Stimulated activated CD4-positive, alpha-beta T cell treated with anti-CD3 and anti-CD28 coated beads, Interleukin-4, amount 100 ng/mL, for 1 hour (primary cell): ENCODE data around the gene OVOL3.

Source experiments
- DNase-seq: peaks from one replicate; pipeline ENCODE4 v3.0.0-alpha.2; 2020

The OVOL3 gene

GRCh38 chr19:36136964-36137686, 26.2 kb downstream of the OVOL3 start:
- no peak for DNase-seq

DNA sequence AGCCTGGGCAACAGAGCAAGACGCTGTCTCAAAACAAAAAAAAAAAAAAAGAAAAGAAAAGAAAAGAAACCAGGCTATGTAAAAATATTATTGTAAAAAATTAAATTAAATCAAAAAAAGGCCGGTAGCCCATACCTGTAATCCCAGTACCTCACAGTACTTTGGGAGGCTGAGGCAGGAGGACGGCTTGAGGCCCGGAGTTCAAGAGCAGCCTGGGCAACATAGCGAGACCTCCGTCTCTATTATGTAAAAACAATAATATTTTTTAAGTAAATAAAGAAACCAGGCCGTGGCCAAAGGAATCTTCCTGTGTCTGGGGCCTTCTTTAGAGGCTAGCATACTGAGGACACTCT, 28.2 kb downstream of the OVOL3 start:
- no peak for DNase-seq

DNA sequence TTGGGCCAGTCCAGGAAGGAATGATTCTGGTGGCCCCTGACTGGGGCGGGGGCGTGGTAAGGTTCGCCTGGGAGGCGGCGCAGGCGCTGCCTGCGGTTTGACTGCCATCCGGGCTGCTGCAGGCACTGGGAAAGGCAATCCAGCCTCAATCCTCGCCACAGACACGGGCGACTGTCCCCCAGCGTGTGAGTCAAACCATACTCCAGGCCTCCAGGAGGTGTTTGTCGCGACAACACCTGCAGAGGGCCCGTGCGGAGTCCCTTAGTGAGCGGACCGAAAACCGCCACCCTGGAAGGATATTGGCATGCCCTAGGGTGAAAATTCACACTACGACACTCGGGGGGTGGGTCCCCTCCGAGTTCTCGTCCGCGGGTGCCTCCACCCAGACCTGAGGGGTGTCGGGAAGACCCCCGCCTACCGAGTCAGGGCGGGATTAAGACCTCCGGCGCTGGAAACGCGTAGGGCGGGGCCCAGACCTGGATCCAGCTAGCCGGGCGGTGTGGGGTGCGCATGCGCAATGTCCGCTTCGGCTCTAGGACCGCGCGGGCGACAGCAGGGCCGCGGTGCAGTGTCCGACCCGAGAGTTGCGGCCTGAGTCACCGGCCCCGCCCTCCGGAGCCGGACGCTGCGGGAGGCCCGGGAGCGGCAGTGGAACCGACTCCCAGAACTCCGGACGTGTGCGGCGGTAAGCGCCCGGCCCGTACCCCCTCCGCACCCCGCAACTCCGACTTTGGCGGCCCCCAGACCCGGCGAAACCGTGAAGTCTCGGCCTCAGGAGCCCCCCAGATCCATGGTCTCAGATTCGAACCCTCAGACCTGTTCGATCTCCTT, 28.7 kb downstream of the OVOL3 start, which contains the start of gene CAPNS1:
TSS of gene CAPNS1 (plus strand) at position 594 of the 831 bp plus-strand sequence. CDS start 946 bp downstream, outside the sequence.
- peak; percentile 90 for DNase-seq

DNA sequence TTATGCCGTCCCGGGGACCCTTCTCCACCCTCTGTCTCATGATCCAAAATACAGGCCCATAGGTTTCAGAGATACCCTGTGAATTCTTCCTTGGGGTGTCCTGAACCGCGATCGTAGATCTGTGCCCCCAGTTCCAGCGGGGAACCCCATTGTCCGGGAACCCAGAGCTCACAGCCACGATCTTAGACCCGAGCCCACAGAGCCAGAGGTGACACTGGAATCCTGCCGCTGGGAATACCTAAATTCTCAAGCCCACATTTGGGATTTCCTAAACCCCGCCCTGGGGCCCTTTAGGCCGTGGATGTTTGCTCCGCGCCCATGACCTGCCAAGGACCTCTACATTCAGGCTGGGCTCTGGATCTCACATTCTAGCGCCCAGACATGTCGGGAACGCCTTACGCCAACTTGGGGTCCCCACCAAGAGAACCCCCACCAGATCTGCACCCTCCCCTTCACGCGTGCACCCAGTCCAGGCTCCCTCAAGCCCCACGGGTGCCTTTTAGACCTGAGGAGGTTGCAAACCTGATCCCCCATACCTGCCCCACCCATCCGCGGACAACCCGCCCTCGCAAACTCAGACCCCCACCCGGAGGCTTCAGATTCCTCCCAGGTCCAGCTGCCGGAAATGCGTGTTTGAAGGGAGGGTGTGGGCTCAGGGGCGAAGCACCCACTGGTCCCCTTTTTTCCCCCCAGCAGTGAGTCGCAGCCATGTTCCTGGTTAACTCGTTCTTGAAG, 29.5 kb downstream of the OVOL3 start:
- DNase-seq, result peak; percentile 48

GRCh38 chr19:36141039-36141927, 30.3 kb downstream of the OVOL3 start:
- peak; percentile 88 for DNase-seq

DNA sequence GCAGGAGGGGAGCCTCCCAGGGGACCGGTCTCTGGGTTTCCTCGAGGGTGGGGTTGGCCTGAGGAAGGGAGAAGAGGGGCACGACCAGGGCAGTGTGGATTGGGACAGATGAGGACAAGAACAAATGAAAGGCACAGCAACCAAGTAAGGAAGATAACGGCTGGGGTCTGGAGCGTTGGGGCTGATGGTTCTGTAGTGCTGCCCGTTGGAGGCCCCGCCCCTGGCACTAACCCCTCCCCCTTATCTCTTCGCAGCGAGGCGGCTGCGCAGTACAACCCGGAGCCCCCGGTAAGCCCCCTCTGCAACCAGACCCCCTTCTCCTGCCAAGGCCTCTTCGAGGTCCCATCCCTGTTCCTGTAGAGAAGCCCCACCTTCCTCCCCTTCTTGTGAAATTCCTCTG, 31.1 kb downstream of the OVOL3 start:
- DNase-seq, result no peak

DNA sequence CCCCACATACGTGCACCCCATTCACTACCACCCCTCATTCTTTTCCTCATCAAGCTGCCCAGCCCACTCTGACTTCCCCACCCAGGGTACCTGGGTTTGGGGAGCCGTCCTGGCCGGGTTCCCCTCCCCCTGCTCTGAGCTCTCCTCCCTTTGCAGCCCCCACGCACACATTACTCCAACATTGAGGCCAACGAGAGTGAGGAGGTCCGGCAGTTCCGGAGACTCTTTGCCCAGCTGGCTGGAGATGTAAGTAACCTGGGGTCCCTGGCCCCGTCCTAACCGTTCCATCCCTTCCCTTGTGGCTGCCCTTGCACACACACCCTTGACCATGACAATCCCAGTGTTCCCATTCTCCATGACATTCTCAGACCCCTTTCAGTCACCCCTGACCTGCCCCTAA, 31.6 kb downstream of the OVOL3 start:
- no peak for DNase-seq

DNA sequence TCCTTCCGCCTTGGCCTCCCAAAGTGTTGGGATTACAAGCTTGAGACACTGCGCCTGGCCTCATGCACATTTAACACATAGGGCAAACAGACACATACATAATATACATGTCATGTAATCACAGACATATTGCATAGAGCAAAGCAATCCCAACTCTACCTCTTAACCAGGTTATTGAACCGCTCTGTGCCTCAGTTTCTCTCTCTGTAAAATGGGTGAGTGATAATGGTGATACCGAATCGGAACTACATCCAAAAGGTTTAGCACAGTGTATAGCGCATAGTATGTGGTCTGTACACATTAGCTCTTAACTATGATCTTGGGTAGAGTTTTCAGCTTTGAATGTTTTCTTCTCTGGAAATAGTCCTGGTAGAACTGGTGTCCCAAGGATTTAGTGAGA, 33.7 kb downstream of the OVOL3 start:
- DNase-seq, result no peak

GRCh38 chr19:36149673-36150406, 38.9 kb downstream of the OVOL3 start:
- no peak for DNase-seq

GRCh38 chr19:36150586-36150985, 39.6 kb downstream of the OVOL3 start:
- no peak for DNase-seq

GRCh38 chr19:36151144-36152018, 40.4 kb downstream of the OVOL3 start:
- no peak for DNase-seq

- no peak for DNase-seq
Observed at GRCh38 chr19:36152019-36152351, 41.0 kb downstream of the OVOL3 start.

- no peak for DNase-seq
Observed at GRCh38 chr19:36152352-36153091, 41.6 kb downstream of the OVOL3 start, which contains the start of gene COX7A1. Gene COX7A1, minus strand, starts transcription at chr19:36152447. Its CDS starts 40 bp downstream, at chr19:36152407.

- DNase-seq, result no peak
Observed at GRCh38 chr19:36153126-36153525, 42.2 kb downstream of the OVOL3 start.

- no peak for DNase-seq
Observed at GRCh38 chr19:36160821-36161596, 50.1 kb downstream of the OVOL3 start.
